NCI-H1105 treated with DMSO at 0.1 percent for 48 hours (cell line): ENCODE results near the gene SLC16A10.

Experiments used
- DNase-seq: peaks from one replicate; lab custom pipeline; 2025; lab: John Stamatoyannopoulos, UW

Gene SLC16A10

DNA sequence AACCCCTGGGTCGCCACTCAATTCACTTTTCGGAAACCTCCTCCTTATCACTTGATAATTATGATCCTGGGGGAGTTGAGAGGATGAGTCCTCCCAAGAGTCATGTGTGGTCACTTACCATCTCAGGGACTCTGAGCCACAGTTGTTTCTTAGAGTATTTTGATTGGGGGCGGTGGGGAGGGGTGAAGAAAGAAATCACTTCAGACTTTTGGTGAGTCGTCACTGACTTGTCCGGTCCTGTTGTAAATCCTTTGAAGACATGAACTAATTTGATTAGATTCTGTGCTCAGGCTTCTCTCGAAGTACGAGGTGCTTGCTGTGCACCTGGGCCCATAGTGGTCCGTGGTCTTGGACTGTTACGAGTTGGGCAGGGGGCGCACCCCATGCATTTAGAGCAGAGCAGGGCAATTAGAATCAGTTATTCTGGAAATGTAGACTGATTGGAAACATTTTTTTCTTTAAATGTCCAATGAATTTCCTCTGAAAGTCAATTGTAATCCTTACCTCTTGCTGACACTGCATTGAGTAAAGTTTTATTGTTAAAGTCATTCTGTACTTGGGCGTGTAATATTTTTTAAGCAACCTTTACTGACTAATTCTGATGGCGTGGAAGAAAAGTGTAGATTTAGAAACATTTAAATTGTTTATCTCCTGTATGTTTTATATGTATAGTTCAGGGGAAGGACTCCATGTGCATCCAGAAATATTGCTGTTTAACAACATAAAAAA is 173.4 kb downstream of the SLC16A10 start:
- no peak for DNase-seq

GRCh38 chr6:111263837-111264236 is 176.5 kb downstream of the SLC16A10 start:
- no peak for DNase-seq

GRCh38 chr6:111265842-111266241 is 178.5 kb downstream of the SLC16A10 start:
- DNase-seq = no peak

GRCh38 chr6:111266276-111266675 is 179.0 kb downstream of the SLC16A10 start:
- DNase-seq = no peak

- DNase-seq = no peak
These were observed 180.5 kb downstream of the SLC16A10 start for GRCh38 chr6:111267764-111268333.

- no peak for DNase-seq
These were observed 182.2 kb downstream of the SLC16A10 start for GRCh38 chr6:111269401-111269970.

- no peak for DNase-seq
These were observed 182.8 kb downstream of the SLC16A10 start for GRCh38 chr6:111270121-111270520.

DNA sequence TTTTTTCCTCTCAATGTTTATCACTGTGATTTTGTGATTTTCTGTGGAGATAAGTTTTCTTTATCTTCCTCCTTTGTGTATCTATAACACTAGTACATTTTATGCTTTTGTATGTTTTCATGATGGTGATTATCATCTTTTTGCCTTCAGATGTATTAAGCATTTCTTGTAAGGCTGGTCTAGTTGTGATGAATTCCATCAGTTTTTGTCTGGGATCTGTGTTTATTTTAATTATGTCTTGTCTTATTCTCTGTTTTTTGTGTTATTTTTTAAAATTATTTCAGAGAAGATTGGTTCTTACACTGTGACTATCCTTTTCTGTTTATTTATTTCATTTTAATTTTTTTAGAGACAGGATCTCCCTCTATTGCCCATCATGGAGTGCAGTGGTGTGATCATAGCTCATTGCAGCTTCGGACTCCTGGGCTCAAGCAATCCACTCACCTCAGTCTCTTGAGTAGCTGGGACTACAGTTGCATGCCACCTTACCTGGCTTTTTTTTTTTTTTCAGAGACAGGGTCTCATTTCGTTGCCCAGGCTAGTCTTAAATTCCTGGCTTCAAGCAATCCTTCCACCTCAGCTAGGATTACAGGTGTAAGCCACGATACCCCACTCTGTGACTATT is 187.4 kb downstream of the SLC16A10 start:
- DNase-seq = no peak

GRCh38 chr6:111276335-111276734 is 189.0 kb downstream of the SLC16A10 start:
- no peak for DNase-seq

DNA sequence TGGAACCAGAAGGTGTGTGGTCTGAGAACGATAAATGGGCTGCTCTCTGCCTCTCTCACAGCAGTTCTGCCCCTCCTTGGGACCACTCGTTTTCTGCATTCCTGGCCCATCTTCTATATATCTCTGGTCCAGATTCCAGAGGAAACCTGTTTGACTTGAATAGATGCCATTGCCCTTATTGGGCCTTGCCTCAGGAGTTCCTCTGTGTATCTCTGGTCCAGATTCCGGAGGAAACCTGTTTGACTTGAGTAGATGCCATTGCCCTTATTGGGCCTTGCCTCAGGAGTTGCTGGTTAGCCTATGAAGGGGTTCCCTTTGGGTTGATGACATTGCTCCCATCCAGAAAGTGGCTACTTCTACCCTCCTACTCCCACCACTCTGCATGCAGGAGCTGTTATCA is 189.4 kb downstream of the SLC16A10 start:
- no peak for DNase-seq

DNA sequence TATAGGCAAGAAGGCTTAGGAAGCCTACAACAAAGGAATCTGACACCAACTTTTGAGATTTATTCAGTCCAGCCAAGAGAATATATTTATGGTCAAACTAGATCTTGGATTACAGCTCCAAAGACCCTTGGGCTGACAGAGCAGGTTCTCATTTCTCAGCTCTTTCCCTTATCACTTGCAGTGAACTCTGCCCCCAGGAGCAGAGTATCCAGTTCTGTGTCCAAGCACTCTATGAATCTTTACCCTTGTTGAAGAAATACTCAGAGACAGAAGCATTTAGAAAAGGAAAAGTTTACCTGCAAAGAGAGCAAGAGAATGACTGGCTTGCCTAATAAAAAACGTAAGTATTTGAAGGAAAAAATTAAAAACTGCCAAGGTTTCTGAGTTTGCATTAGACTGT is 190.5 kb downstream of the SLC16A10 start:
- no peak for DNase-seq

DNA sequence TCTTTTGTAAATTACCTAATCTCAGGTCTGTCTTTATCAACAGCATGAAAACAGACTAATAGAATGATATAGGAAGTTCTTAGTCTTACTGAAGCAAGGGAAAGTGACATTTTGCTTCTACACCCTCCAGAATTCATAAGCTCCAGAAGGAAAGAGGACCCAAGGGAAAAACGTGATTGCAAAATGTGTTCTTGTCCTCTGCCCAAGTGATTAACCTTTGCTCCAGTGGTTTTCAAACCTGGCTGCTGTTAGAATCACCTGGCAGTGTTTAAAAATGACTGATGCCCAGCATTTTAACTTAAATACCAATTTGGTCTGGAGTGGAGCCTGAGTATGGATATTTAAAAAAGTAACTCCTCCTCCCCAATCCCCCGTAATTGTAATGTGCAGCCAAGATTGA is 191.4 kb downstream of the SLC16A10 start:
- DNase-seq = no peak

GRCh38 chr6:111280445-111280955 is 193.2 kb downstream of the SLC16A10 start:
- no peak for DNase-seq
